H1 (cell line): Measurements from ENCODE around the gene NEDD4L. TPM values are rescaled to one million over a fixed set of nuclear protein-coding genes. Genes with fewer than 3 reads are reported as not detected.

Experiments used
- CTCF ChIA-PET: fragments of 300-600 bp; sonication (Branson Sonifier 250); formaldehyde crosslinking; loops from one replicate; lab custom pipeline; 2021; ENCODE audit not compliant: partially characterized antibody; lab: Charles Lee
- POLR2A ChIA-PET: fragments of 300-600 bp; sonication (Branson Sonifier 250); formaldehyde crosslinking; loops from one replicate; lab custom pipeline; 2021; ENCODE audit warnings: inconsistent platforms; ENCODE audit not compliant: partially characterized antibody; lab: Charles Lee
- DNase-seq, 2 experiments: peaks; one replicate each; pipeline versions ENCODE4 v3.0.0 to v3.0.0-alpha.2; 2010 to 2022; ENCODE audit warnings: low spot score in 2 of 2, low read depth in 1 of 2, mixed read lengths in 1 of 2
- FAIRE-seq: peaks from 2 replicates; lab custom pipeline; 2011; peaks lifted over from hg19 to GRCh38; lab: Jason Lieb, UNC
- H2AFZ ChIP-seq: 2 replicates; pipeline ENCODE4 v1.8.1; 2012; ENCODE audit warnings: low read length, inconsistent platforms
- H2AK5ac ChIP-seq: 2 replicates; pipeline ENCODE4 v1.6.1; 2013; ENCODE audit warnings: low read depth, low read length
- H2BK120ac ChIP-seq: replicated peaks from 2 replicates; pipeline ENCODE3; 2013; ENCODE audit warnings: low read depth, low read length, inconsistent platforms
- H2BK12ac ChIP-seq: 2 replicates; pipeline ENCODE4 v1.6.1; 2013; ENCODE audit warnings: low read depth, low read length
- H2BK15ac ChIP-seq: 2 replicates; pipeline ENCODE4 v1.6.1; 2013; ENCODE audit warnings: low read length
- H2BK20ac ChIP-seq: 2 replicates; pipeline ENCODE4 v1.6.1; 2013; ENCODE audit warnings: low read length
- H2BK5ac ChIP-seq: 2 replicates; pipeline ENCODE4 v1.6.1; 2013; ENCODE audit warnings: low read depth, low read length
- H3K14ac ChIP-seq: 2 replicates; pipeline ENCODE4 v1.6.1; 2013; ENCODE audit warnings: inconsistent platforms; ENCODE audit not compliant: insufficient read length
- H3K18ac ChIP-seq: 2 replicates; pipeline ENCODE4 v1.6.1; 2013; ENCODE audit warnings: low read length; ENCODE audit errors: extremely low read depth
- H3K23ac ChIP-seq: 2 replicates; pipeline ENCODE4 v1.6.1; 2013; ENCODE audit warnings: inconsistent platforms; ENCODE audit not compliant: insufficient read length
- H3K23me2 ChIP-seq: 2 replicates; pipeline ENCODE4 v1.6.1; 2013; ENCODE audit warnings: low read depth, low read length
- H3K27ac ChIP-seq: 2 replicates; pipeline ENCODE4 v1.6.1; 2011; ENCODE audit warnings: low read depth, low read length, inconsistent platforms
- H3K27me3 ChIP-seq, 4 experiments: replicated peaks in 1 of 4; 1 replicate in 1 of 4; 2 replicates in 3 of 4; pipeline versions ENCODE4 v1.6.1 to v1.8.1; 2011 to 2013; ENCODE audit warnings: low read length in 3 of 4, mild to moderate bottlenecking in 3 of 4, inconsistent platforms in 2 of 4, mixed read lengths in 2 of 4, moderate library complexity in 1 of 4; ENCODE audit not compliant: control insufficient read depth in 3 of 4, insufficient read depth in 3 of 4; ENCODE audit errors: extremely low read depth in 1 of 4
- H3K36me3 ChIP-seq, 4 experiments: 2 replicates each; pipeline versions ENCODE4 v1.6.1 to v1.8.1; 2011 to 2013; ENCODE audit warnings: mild to moderate bottlenecking in 4 of 4, low read length in 3 of 4, moderate library complexity in 2 of 4, control low read depth in 1 of 4, inconsistent platforms in 1 of 4; ENCODE audit not compliant: insufficient read depth in 4 of 4, control insufficient read depth in 2 of 4
- H3K4ac ChIP-seq: replicated peaks from 2 replicates; pipeline ENCODE3; 2013; ENCODE audit warnings: low read length, low read depth, mixed read lengths, inconsistent platforms; ENCODE audit not compliant: insufficient read length
- H3K4me1 ChIP-seq, 4 experiments: replicated peaks in 1 of 4; 1 replicate in 1 of 4; 2 replicates in 3 of 4; pipeline versions ENCODE4 v1.6.1 to v1.8.1; 2011 to 2013; ENCODE audit warnings: low read length in 3 of 4, inconsistent platforms in 2 of 4, mixed read lengths in 1 of 4; ENCODE audit not compliant: insufficient read depth in 4 of 4, control insufficient read depth in 3 of 4
- H3K4me2 ChIP-seq, 2 experiments: 2 replicates each; pipeline versions ENCODE4 v1.6.1 to v1.8.1; 2011 to 2013; ENCODE audit warnings: low read depth in 2 of 2, low read length in 2 of 2, control low read depth in 1 of 2, inconsistent platforms in 1 of 2, mild to moderate bottlenecking in 1 of 2; ENCODE audit not compliant: insufficient read depth in 1 of 2
- H3K4me3 ChIP-seq, 4 experiments: fragments of 200-600, 300-600 bp in 1 of 4; sonication (generic), shearing (Covaris generic), sonication (Bioruptor Twin) in 1 of 4; 2 replicates each; pipeline versions ENCODE4 v1.5.1 to v1.8.1; 2011 to 2016; ENCODE audit warnings: low read length in 4 of 4, low read depth in 3 of 4, control low read depth in 2 of 4, inconsistent platforms in 2 of 4, mild to moderate bottlenecking in 2 of 4, mixed read lengths in 1 of 4, moderate library complexity in 1 of 4; ENCODE audit not compliant: insufficient read depth in 2 of 4; ENCODE audit errors: extremely low read depth in 1 of 4
- H3K56ac ChIP-seq: replicated peaks from 2 replicates; pipeline ENCODE3; 2013; ENCODE audit warnings: low read depth, mild to moderate bottlenecking, mixed read lengths, low read length, inconsistent platforms; ENCODE audit not compliant: insufficient read length
- H3K79me1 ChIP-seq: 2 replicates; pipeline ENCODE4 v1.6.1; 2013; ENCODE audit warnings: low read depth, low read length, control low read depth
- H3K79me2 ChIP-seq, 2 experiments: 2 replicates each; pipeline versions ENCODE4 v1.6.1 to v1.8.1; 2012 to 2013; ENCODE audit warnings: low read length in 2 of 2, mild to moderate bottlenecking in 2 of 2, inconsistent platforms in 1 of 2; ENCODE audit not compliant: insufficient read depth in 2 of 2, control insufficient read depth in 1 of 2
- H3K9ac ChIP-seq, 4 experiments: replicated peaks in 1 of 4; 1 replicate in 1 of 4; 2 replicates in 3 of 4; pipeline versions ENCODE4 v1.6.1 to v1.8.1; 2011 to 2013; ENCODE audit warnings: low read depth in 3 of 4, low read length in 3 of 4, control low read depth in 2 of 4, mild to moderate bottlenecking in 2 of 4, moderate library complexity in 2 of 4, inconsistent platforms in 1 of 4; ENCODE audit errors: extremely low read depth in 1 of 4
- H3K9me3 ChIP-seq, 2 experiments: 2 replicates each; pipeline versions ENCODE4 v1.6.1 to v1.8.1; 2012 to 2013; ENCODE audit warnings: mild to moderate bottlenecking in 2 of 2, moderate library complexity in 2 of 2, control low read depth in 1 of 2, inconsistent platforms in 1 of 2, low read depth in 1 of 2, low read length in 1 of 2, mixed read lengths in 1 of 2; ENCODE audit not compliant: insufficient read depth in 2 of 2
- H4K20me1 ChIP-seq, 2 experiments: replicated peaks in 1 of 2; 2 replicates each; pipeline versions ENCODE3 to v1.8.1; 2011 to 2013; ENCODE audit warnings: inconsistent platforms in 2 of 2, low read length in 2 of 2, mild to moderate bottlenecking in 1 of 2; ENCODE audit not compliant: insufficient read depth in 2 of 2, control insufficient read depth in 1 of 2
- H4K5ac ChIP-seq: 2 replicates; pipeline ENCODE4 v1.6.1; 2013; ENCODE audit warnings: low read length, low read depth, mixed read lengths, inconsistent platforms; ENCODE audit not compliant: insufficient read length
- H4K8ac ChIP-seq: 2 replicates; pipeline ENCODE4 v1.8.0; 2013; ENCODE audit warnings: mild to moderate bottlenecking, moderate library complexity, low read length, inconsistent platforms; ENCODE audit not compliant: insufficient read depth; ENCODE audit errors: extremely low read depth
- H4K91ac ChIP-seq: replicated peaks from 2 replicates; pipeline ENCODE3; 2013; ENCODE audit warnings: low read length, mixed read lengths, inconsistent platforms; ENCODE audit not compliant: insufficient read length
- BRCA1 ChIP-seq: IDR thresholded peaks from 2 replicates; pipeline ENCODE4 v1.6.1; 2012; ENCODE audit warnings: low read depth, low read length, improper control_type of control experiment
- CHD1 ChIP-seq: IDR thresholded peaks from 2 replicates; pipeline ENCODE4 v1.6.1; 2012; ENCODE audit warnings: low read depth, low read length, improper control_type of control experiment
- HDAC6 ChIP-seq: IDR thresholded peaks from one replicate; pipeline ENCODE4 v1.7.1; 2012; ENCODE audit warnings: low read depth, mild to moderate bottlenecking, inconsistent platforms, low read length, moderate library complexity
- JUN ChIP-seq: IDR thresholded peaks from 2 replicates; pipeline ENCODE4 v1.6.1; 2011; ENCODE audit warnings: low read depth, mild to moderate bottlenecking, improper control_type of control experiment, low read length
- MAFK ChIP-seq: IDR thresholded peaks from 2 replicates; pipeline ENCODE4 v1.6.1; 2012; ENCODE audit warnings: low read depth, mild to moderate bottlenecking, improper control_type of control experiment, low read length
- WGBS, 2 experiments: shearing (Covaris generic) in 1 of 2; methylation state at CpG; one replicate each; pipeline versions ENCODE4 v1.1.6 to v1.1.7; 2013 to 2015; ENCODE audit warnings: low lambda C conversion rate in 2 of 2, mixed read lengths in 2 of 2, inconsistent platforms in 1 of 2, low coverage in 1 of 2, missing lambda C conversion rate in 1 of 2; ENCODE audit not compliant: insufficient replicate concordance in 2 of 2, insufficient coverage in 1 of 2, insufficient read length in 1 of 2; ENCODE audit errors: extremely low coverage in 1 of 2, missing lambda C conversion rate in 1 of 2; 5-methylcytosine and 5-hydroxymethylcytosine counted together
- polyA plus RNA-seq, 7 experiments: library from polyadenylated mRNA; depleted of rRNA in 3 of 7; stranded (reverse) in 5 of 7; unstranded in 2 of 7; fragments of >200 nt in 5 of 7; fragments of 200-250 nt in 2 of 7; gene quantifications; 1 replicate in 5 of 7; 2 replicates in 1 of 7; 4 replicates in 1 of 7; pipeline versions ENCODE4 v1.2.1 to v1.2.3, GENCODE V29; 2011 to 2013; ENCODE audit warnings: missing spikeins in 2 of 7, mixed read lengths in 2 of 7
- total RNA-seq: library from RNA; stranded (reverse); fragmentation: NEBNext Ultra II Directional; extraction: Animal tissue kit (Norgen Biotek cat#: 25700); gene quantifications from 2 replicates; pipeline ENCODE4 v1.2.1, GENCODE V29; 2021

Gene NEDD4L
- total and polyA plus RNA-seq, 2 of the 8 experiments (the other 6 are each of a cell fraction or from before 2014, with no cell fraction given), result 37.3 to 69.8 TPM

DNA sequence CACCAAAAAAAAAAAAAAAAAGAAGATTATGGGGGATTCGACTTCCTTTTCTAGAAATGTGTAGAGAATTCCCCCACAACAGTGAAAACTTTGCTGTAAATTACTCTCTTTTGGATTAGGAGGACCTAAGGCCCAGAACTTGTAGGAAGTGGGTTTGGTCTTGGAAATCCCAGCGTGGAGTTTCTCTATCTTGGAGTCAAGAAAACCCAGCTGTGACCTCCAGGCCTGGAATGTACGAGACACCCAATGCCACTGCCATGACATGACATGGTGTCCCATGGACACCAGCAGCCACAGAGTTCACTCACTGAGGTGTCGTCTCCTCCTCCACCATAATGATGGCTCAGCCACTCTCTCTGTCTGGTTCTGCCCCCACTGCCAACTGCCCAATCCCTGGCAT is 382.6 kb downstream of the NEDD4L start:
- Histone ChIP-seq H4K5ac (no peak overlapping the region), H2BK12ac (no peak overlapping the region), H2BK5ac (no peak overlapping the region), H3K36me3 (no peaks in the 10 kb centered on the region), H3K56ac (no peak overlapping the region), H3K23ac (no peak overlapping the region), H3K4me3 (no peak overlapping the region), H3K4ac (no peak overlapping the region), H2AK5ac (no peak overlapping the region), H3K27ac (no peak overlapping the region), H2AFZ (no peak overlapping the region), H3K79me1 (no peaks in the 10 kb centered on the region), H3K18ac (no peak overlapping the region), H3K4me1 (peaks cover 0 to 4% (median 0%) of the 10 kb centered on the region in 4 experiments; a peak in 2 of 7 replicates), H3K9ac (no peak overlapping the region), H3K27me3 (no peaks in the 10 kb centered on the region), H3K14ac (no peak overlapping the region), H2BK15ac (no peak overlapping the region), H2BK120ac (no peak overlapping the region), H3K23me2 (0 out of 2 replicates have a peak, but pooled peaks cover 2% of the 10 kb centered on the region), H3K9me3 (no peaks in the 10 kb centered on the region), H2BK20ac (no peak overlapping the region), H4K8ac (no peak overlapping the region), H3K79me2 (no peaks in the 10 kb centered on the region), H4K20me1 (no peaks in the 10 kb centered on the region), H4K91ac (no peak overlapping the region), H3K4me2 (no peak overlapping the region)
- FAIRE-seq (no peak), DNase-seq (no peak)
- ChIA-PET CTCF (interaction anchor here (1.0 to 2.8 kb wide), 4 partner anchors 11 to 71 kb away, joined by 3 to 9 read pairs (median 6); no protein-coding TSS in a partner anchor), POLR2A (interaction anchor here (0.9 kb wide), 1 partner anchor 11 kb away, joined by 3 read pairs; no protein-coding TSS in a partner anchor)
- 90% methylated on average over 4 of the region's 4 CpGs; no CpG with 5 or more reads in 1 of the 2 experiments for WGBS, 2 experiments
- TF ChIP-seq MAFK (no peak), HDAC6 (no peak), CHD1 (no peak), JUN (no peak), BRCA1 (no peak)
